ENCODE data around the gene DGAT2L6. TPM values are rescaled to one million over a fixed set of nuclear protein-coding genes. Genes with fewer than 3 reads are reported as not detected.

The DGAT2L6 gene
- total and polyA plus RNA-seq, 10 donors: not detected

- H3K9me3 ChIP-seq: no peaks in the 10 kb centered on the region
- no peaks in the 10 kb centered on the region for H3K36me3 ChIP-seq
- no peak overlapping the region for H3K4me3 ChIP-seq
- no peaks in the 10 kb centered on the region for H3K4me1 ChIP-seq
- intact Hi-C loops (cut with DNase I; ENCODE audit: low total_unique reads): no loop called here
- no peak for DNase-seq
- 65 to 84% (median 80%) methylated on average over 5 of the region's 5 CpGs for WGBS, 5 donors
- peak overlapping the region in 1 of 8 donors; percentile 30 for H3K27ac ChIP-seq
- no peak for TF ChIP-seq POLR2A (IDR thresholded peaks at IDR 0.05)
- TF ChIP-seq POLR2AphosphoS5 (IDR thresholded peaks at IDR 0.05): no peak
- TF ChIP-seq, protein P1, sequence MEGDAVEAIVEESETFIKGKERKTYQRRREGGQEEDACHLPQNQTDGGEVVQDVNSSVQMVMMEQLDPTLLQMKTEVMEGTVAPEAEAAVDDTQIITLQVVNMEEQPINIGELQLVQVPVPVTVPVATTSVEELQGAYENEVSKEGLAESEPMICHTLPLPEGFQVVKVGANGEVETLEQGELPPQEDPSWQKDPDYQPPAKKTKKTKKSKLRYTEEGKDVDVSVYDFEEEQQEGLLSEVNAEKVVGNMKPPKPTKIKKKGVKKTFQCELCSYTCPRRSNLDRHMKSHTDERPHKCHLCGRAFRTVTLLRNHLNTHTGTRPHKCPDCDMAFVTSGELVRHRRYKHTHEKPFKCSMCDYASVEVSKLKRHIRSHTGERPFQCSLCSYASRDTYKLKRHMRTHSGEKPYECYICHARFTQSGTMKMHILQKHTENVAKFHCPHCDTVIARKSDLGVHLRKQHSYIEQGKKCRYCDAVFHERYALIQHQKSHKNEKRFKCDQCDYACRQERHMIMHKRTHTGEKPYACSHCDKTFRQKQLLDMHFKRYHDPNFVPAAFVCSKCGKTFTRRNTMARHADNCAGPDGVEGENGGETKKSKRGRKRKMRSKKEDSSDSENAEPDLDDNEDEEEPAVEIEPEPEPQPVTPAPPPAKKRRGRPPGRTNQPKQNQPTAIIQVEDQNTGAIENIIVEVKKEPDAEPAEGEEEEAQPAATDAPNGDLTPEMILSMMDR (IDR thresholded peaks at IDR 0.05 in 8 of 11, conservative IDR thresholded peaks at IDR 0.05 in 3 of 11): no peak
- H3K27me3 ChIP-seq (replicated peaks in 1 of 7): peaks cover 0 to 22% (median 0%) of the 10 kb centered on the region in 7 donors
Measured at GRCh38 chrX:70219938-70220764, 42.9 kb downstream of the DGAT2L6 start.

GRCh38 chrX:70226048-70226447 lies 48.8 kb downstream of the DGAT2L6 start:
- H3K27ac ChIP-seq: no peak overlapping the region
- DNase-seq: no peak
- no peak overlapping the region for H3K4me3 ChIP-seq
- no peaks in the 10 kb centered on the region for H3K9me3 ChIP-seq
- no peaks in the 10 kb centered on the region for H3K4me1 ChIP-seq
- no peaks in the 10 kb centered on the region for H3K36me3 ChIP-seq
- no peak for TF ChIP-seq POLR2A (IDR thresholded peaks at IDR 0.05)
- no peak for TF ChIP-seq POLR2AphosphoS5 (IDR thresholded peaks at IDR 0.05)
- TF ChIP-seq, protein P1 (IDR thresholded peaks at IDR 0.05 in 8 of 11, conservative IDR thresholded peaks at IDR 0.05 in 3 of 11): no peak
- intact Hi-C loops (cut with DNase I; ENCODE audit: low total_unique reads): no loop called here
- H3K27me3 ChIP-seq (replicated peaks in 1 of 7): peaks cover 0 to 5% (median 0%) of the 10 kb centered on the region in 7 donors

DNA sequence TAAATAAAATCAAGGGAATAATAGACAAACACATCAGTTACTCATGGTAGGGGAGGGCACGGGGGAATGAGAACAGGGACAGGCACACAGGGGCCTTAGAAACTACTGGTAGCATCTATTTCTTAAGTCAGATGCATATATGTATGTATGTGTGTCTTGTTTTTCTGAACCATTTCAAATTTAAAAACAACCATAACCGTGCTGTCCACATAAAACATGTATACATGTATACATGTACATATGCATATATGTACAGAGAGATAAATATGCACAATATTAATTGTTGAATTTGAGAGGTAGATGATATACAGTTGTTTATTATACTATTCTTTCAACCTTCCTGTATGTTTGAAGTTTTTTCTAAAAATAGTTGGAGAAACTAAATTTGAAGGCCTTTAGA lies 49.4 kb downstream of the DGAT2L6 start:
- peaks cover 0 to 5% (median 0%) of the 10 kb centered on the region in 7 donors for H3K27me3 ChIP-seq (replicated peaks in 1 of 7)
- TF ChIP-seq POLR2A (IDR thresholded peaks at IDR 0.05) (no peak), POLR2AphosphoS5 (IDR thresholded peaks at IDR 0.05) (no peak)
- TF ChIP-seq, protein P1 (IDR thresholded peaks at IDR 0.05 in 8 of 11, conservative IDR thresholded peaks at IDR 0.05 in 3 of 11): no peak
- no peaks in the 10 kb centered on the region for H3K36me3 ChIP-seq
- no peak overlapping the region for H3K27ac ChIP-seq
- H3K9me3 ChIP-seq: no peaks in the 10 kb centered on the region
- DNase-seq: no peak
- no peak overlapping the region for H3K4me3 ChIP-seq
- intact Hi-C loops (cut with DNase I; ENCODE audit: low total_unique reads): no loop called here
- WGBS, 5 donors: 66 to 100% (median 82%) methylated on average over 2 of the region's 2 CpGs
- H3K4me1 ChIP-seq: no peaks in the 10 kb centered on the region

DNA sequence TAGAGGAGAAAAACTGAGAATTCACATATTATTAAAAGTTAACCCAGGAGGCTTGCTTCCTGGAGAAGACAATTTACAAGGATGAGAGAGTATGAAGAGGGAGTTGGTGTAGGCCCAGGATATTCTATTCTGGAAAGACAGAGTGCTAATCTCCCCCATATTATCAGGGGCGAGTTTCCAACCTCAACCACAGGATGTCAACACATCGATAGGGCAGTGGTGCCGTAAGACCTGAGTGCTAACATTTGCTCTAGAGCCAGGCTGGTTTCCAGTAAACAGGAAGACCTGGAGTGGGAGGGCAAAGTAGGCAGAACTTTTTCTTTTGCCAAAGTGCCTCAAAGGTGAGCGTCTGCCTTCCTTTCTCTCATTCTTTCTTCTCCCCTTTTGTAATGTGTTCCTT lies 54.4 kb downstream of the DGAT2L6 start:
- Histone ChIP-seq H3K9me3 (no peaks in the 10 kb centered on the region), H3K27ac (no peak overlapping the region), H3K36me3 (no peaks in the 10 kb centered on the region), H3K27me3 (replicated peaks in 1 of 7) (no peaks in the 10 kb centered on the region), H3K4me1 (no peaks in the 10 kb centered on the region), H3K4me3 (no peak overlapping the region)
- no peak for DNase-seq
- 40 to 79% (median 54%) methylated on average over 4 of the region's 4 CpGs for WGBS, 5 donors
- TF ChIP-seq POLR2A (IDR thresholded peaks at IDR 0.05): no peak
- TF ChIP-seq POLR2AphosphoS5 (IDR thresholded peaks at IDR 0.05): no peak
- TF ChIP-seq, protein P1 (IDR thresholded peaks at IDR 0.05 in 8 of 11, conservative IDR thresholded peaks at IDR 0.05 in 3 of 11): no peak
- intact Hi-C loops (cut with DNase I; ENCODE audit: low total_unique reads): no loop called here

Data from spleen (tissue), 11 donors.